HepG2 (cell line): Measurements from ENCODE around the gene DNAJC21.

Experiments
- BHLHE40 ChIP-seq: IDR thresholded peaks from 2 replicates; pipeline ENCODE4 v1.6.1; 2011; ENCODE audit warnings: low read length, improper control_type of control experiment
- GATAD1 ChIP-seq: IDR thresholded peaks from 2 replicates; pipeline ENCODE4 v1.6.1; 2016; ENCODE audit warnings: missing genetic modification reagents, missing compliant biosample characterization
- HCFC1 ChIP-seq: fragments of 150-350 bp; IDR thresholded peaks from 2 replicates; pipeline ENCODE4 v1.6.1; 2014; ENCODE audit warnings: low read depth, low read length
- HDAC2 ChIP-seq: sonication (generic); formaldehyde crosslinking; IDR thresholded peaks from 2 replicates; pipeline ENCODE4 v1.4.0; 2020; ENCODE audit warnings: missing genetic modification reagents
- HOXA3 ChIP-seq: sonication (generic); formaldehyde crosslinking; IDR thresholded peaks from 2 replicates; pipeline ENCODE4 v1.5.0; 2020; ENCODE audit warnings: missing genetic modification reagents
- PTBP1 ChIP-seq: fragments of 200-400 bp; formaldehyde crosslinking; IDR thresholded peaks from 2 replicates; pipeline ENCODE4 v1.6.1; 2018; ENCODE audit warnings: low read length, low read depth; ENCODE audit not compliant: poor library complexity, severe bottlenecking
- RAD21 ChIP-seq: fragments of 450-650 bp; formaldehyde crosslinking; IDR thresholded peaks from 2 replicates; pipeline ENCODE4 v1.5.0; 2020; ENCODE audit warnings: mild to moderate bottlenecking
- ZBTB20 ChIP-seq: sonication (generic); formaldehyde crosslinking; IDR thresholded peaks from 2 replicates; pipeline ENCODE4 v1.8.1; 2023; ENCODE audit warnings: missing genetic modification reagents, low read depth, mild to moderate bottlenecking, borderline replicate concordance
- ZNF34 ChIP-seq: sonication (generic); formaldehyde crosslinking; IDR thresholded peaks from 2 replicates; pipeline ENCODE4 v1.4.0; 2020; ENCODE audit warnings: mild to moderate bottlenecking, missing genetic modification reagents, borderline replicate concordance
- TF ChIP-seq, protein P1 (sequence below): sonication (generic); formaldehyde crosslinking; IDR thresholded peaks from 2 replicates; pipeline ENCODE4 v1.5.0; 2020; ENCODE audit warnings: mild to moderate bottlenecking, missing genetic modification reagents, moderate library complexity
- TF ChIP-seq, protein P2 (sequence below): IDR thresholded peaks from 2 replicates; pipeline ENCODE4 v1.6.1; 2016; ENCODE audit warnings: low read depth, missing genetic modification reagents, missing compliant biosample characterization
- TF ChIP-seq, protein P3 (sequence below): sonication (generic); formaldehyde crosslinking; IDR thresholded peaks from 2 replicates; pipeline ENCODE4 v1.8.1; 2023; ENCODE audit warnings: mild to moderate bottlenecking, missing genetic modification reagents

DNA sequence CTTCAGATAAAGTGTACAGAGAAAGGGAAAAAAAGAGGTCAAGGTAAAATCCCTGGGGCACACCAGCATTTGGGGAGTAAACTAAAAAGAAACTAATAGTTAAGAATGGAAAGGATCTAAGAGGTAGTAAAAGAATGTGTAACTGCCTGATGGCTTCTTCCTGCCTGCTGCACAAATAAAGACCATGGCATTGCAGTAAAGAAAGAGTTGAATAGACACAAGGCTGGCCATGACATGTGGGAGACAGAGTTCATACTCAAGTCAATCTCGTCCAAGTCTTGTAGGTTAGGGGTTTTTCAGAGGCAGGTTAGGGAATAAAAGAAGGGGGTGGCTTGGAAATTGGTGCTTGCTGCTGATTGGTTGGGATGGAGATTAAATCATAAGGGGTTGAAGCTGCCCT lies 57.6 kb downstream of the DNAJC21 start:
- TF ChIP-seq, protein P1, sequence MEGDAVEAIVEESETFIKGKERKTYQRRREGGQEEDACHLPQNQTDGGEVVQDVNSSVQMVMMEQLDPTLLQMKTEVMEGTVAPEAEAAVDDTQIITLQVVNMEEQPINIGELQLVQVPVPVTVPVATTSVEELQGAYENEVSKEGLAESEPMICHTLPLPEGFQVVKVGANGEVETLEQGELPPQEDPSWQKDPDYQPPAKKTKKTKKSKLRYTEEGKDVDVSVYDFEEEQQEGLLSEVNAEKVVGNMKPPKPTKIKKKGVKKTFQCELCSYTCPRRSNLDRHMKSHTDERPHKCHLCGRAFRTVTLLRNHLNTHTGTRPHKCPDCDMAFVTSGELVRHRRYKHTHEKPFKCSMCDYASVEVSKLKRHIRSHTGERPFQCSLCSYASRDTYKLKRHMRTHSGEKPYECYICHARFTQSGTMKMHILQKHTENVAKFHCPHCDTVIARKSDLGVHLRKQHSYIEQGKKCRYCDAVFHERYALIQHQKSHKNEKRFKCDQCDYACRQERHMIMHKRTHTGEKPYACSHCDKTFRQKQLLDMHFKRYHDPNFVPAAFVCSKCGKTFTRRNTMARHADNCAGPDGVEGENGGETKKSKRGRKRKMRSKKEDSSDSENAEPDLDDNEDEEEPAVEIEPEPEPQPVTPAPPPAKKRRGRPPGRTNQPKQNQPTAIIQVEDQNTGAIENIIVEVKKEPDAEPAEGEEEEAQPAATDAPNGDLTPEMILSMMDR (CRISPR knock-in tag), result no peak
- no peak for TF ChIP-seq GATAD1 (CRISPR knock-in tag)
- TF ChIP-seq PTBP1, result no peak
- TF ChIP-seq, protein P2, sequence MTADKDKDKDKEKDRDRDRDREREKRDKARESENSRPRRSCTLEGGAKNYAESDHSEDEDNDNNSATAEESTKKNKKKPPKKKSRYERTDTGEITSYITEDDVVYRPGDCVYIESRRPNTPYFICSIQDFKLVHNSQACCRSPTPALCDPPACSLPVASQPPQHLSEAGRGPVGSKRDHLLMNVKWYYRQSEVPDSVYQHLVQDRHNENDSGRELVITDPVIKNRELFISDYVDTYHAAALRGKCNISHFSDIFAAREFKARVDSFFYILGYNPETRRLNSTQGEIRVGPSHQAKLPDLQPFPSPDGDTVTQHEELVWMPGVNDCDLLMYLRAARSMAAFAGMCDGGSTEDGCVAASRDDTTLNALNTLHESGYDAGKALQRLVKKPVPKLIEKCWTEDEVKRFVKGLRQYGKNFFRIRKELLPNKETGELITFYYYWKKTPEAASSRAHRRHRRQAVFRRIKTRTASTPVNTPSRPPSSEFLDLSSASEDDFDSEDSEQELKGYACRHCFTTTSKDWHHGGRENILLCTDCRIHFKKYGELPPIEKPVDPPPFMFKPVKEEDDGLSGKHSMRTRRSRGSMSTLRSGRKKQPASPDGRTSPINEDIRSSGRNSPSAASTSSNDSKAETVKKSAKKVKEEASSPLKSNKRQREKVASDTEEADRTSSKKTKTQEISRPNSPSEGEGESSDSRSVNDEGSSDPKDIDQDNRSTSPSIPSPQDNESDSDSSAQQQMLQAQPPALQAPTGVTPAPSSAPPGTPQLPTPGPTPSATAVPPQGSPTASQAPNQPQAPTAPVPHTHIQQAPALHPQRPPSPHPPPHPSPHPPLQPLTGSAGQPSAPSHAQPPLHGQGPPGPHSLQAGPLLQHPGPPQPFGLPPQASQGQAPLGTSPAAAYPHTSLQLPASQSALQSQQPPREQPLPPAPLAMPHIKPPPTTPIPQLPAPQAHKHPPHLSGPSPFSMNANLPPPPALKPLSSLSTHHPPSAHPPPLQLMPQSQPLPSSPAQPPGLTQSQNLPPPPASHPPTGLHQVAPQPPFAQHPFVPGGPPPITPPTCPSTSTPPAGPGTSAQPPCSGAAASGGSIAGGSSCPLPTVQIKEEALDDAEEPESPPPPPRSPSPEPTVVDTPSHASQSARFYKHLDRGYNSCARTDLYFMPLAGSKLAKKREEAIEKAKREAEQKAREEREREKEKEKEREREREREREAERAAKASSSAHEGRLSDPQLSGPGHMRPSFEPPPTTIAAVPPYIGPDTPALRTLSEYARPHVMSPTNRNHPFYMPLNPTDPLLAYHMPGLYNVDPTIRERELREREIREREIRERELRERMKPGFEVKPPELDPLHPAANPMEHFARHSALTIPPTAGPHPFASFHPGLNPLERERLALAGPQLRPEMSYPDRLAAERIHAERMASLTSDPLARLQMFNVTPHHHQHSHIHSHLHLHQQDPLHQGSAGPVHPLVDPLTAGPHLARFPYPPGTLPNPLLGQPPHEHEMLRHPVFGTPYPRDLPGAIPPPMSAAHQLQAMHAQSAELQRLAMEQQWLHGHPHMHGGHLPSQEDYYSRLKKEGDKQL, result no peak
- TF ChIP-seq HDAC2 (CRISPR knock-in tag), result no peak
- TF ChIP-seq BHLHE40, result no peak
- no peak for TF ChIP-seq HCFC1
- no peak for TF ChIP-seq ZNF34
- no peak for TF ChIP-seq RAD21 (CRISPR knock-in tag)
- TF ChIP-seq, protein P3, sequence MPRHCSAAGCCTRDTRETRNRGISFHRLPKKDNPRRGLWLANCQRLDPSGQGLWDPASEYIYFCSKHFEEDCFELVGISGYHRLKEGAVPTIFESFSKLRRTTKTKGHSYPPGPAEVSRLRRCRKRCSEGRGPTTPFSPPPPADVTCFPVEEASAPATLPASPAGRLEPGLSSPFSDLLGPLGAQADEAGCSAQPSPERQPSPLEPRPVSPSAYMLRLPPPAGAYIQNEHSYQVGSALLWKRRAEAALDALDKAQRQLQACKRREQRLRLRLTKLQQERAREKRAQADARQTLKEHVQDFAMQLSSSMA (CRISPR knock-in tag), result no peak
- TF ChIP-seq ZBTB20 (CRISPR knock-in tag), result no peak
- TF ChIP-seq HOXA3 (CRISPR knock-in tag), result no peak
